Suprapubic skin (tissue), 4 donors: ENCODE measurements around the gene PRKAG2. TPM values are rescaled to one million over a fixed set of nuclear protein-coding genes. Genes with fewer than 3 reads are reported as not detected.

Experiments used
- DNase-seq, 2 donors: peaks; one replicate each; pipeline ENCODE4 v3.0.0-alpha.2; 2019; ENCODE audit warnings: low spot score in 2 of 2
- H3K27ac ChIP-seq: fragments of 200-600 bp; sonication (generic); one replicate; pipeline ENCODE4 v1.5.1; 2019
- H3K27me3 ChIP-seq: fragments of 200-600 bp; sonication (generic); one replicate; pipeline ENCODE4 v1.5.1; 2019
- H3K36me3 ChIP-seq: fragments of 200-600 bp; sonication (generic); one replicate; pipeline ENCODE4 v1.5.1; 2019
- H3K4me1 ChIP-seq: fragments of 200-600 bp; sonication (generic); one replicate; pipeline ENCODE4 v1.5.1; 2019
- H3K4me3 ChIP-seq: fragments of 200-600 bp; sonication (generic); one replicate; pipeline ENCODE4 v1.5.1; 2019; ENCODE audit warnings: mild to moderate bottlenecking
- H3K9me3 ChIP-seq: fragments of 200-600 bp; sonication (generic); one replicate; pipeline ENCODE4 v1.5.1; 2019
- EP300 ChIP-seq: sonication (generic); formaldehyde crosslinking; IDR thresholded peaks from one replicate; pipeline ENCODE4 v1.6.1; 2017; ENCODE audit warnings: antibody characterized with exemption
- POLR2A ChIP-seq, 2 donors: fragments of 450-650 bp; IDR thresholded peaks; one replicate each; pipeline ENCODE4 v1.6.1; 2017; ENCODE audit warnings: antibody characterized with exemption in 2 of 2, mild to moderate bottlenecking in 2 of 2, moderate library complexity in 2 of 2
- POLR2AphosphoS5 ChIP-seq, 3 donors: sonication (generic); formaldehyde crosslinking; IDR thresholded peaks; one replicate each; pipeline ENCODE4 v1.6.1; 2017; ENCODE audit warnings: antibody characterized with exemption in 3 of 3
- WGBS: methylation state at CpG from one replicate; pipeline ENCODE4 v1.1.5; 2018; 5-methylcytosine and 5-hydroxymethylcytosine counted together
- total RNA-seq, 4 donors: library from RNA; depleted of rRNA; stranded (reverse); fragments of >200 nt; gene quantifications; one replicate each; pipeline ENCODE4 v1.1.0, GENCODE V29; 2016
- TF ChIP-seq, protein P1 (sequence below), 2 donors: fragments of 200-600 bp in 1 of 2; fragments of 450-650 bp in 1 of 2; sonication (generic) in 1 of 2; IDR thresholded peaks; one replicate each; pipeline ENCODE4 v1.5.1; 2016 to 2019; ENCODE audit warnings: antibody characterized with exemption in 2 of 2, mild to moderate bottlenecking in 1 of 2, moderate library complexity in 1 of 2

Gene PRKAG2
- total RNA-seq, 4 donors from 2014 or later, result 16.5 to 40.0 (median 17.3) TPM

DNA sequence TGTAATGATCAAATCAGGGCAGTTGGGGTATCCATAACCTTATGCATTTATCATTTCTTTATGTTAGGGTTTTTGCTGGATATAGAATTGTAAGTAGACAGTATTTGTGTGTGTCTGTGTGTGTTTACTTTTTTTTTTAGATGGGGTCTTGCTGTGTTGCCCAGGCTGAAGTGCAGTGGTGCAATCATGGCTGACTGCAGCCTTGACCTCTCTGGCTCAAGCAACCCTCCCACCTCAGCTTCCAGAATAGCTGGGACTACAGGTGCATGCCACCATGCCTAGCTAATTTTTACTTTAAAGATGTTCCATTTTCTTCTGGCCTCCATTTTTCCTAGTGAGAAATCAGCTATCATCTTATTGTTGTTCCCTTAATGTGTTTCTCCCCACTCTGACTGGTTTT lies 347.1 kb downstream of the PRKAG2 start:
- no peaks in the 10 kb centered on the region for H3K36me3 ChIP-seq
- H3K9me3 ChIP-seq, result peaks cover 13% of the 10 kb centered on the region
- DNase-seq, result no peak
- no peak overlapping the region for H3K4me3 ChIP-seq
- H3K27me3 ChIP-seq, result no peaks in the 10 kb centered on the region
- no peaks in the 10 kb centered on the region for H3K4me1 ChIP-seq
- no peak overlapping the region for H3K27ac ChIP-seq
- TF ChIP-seq POLR2A (IDR thresholded peaks at IDR 0.05), result no peak
- TF ChIP-seq, protein P1, sequence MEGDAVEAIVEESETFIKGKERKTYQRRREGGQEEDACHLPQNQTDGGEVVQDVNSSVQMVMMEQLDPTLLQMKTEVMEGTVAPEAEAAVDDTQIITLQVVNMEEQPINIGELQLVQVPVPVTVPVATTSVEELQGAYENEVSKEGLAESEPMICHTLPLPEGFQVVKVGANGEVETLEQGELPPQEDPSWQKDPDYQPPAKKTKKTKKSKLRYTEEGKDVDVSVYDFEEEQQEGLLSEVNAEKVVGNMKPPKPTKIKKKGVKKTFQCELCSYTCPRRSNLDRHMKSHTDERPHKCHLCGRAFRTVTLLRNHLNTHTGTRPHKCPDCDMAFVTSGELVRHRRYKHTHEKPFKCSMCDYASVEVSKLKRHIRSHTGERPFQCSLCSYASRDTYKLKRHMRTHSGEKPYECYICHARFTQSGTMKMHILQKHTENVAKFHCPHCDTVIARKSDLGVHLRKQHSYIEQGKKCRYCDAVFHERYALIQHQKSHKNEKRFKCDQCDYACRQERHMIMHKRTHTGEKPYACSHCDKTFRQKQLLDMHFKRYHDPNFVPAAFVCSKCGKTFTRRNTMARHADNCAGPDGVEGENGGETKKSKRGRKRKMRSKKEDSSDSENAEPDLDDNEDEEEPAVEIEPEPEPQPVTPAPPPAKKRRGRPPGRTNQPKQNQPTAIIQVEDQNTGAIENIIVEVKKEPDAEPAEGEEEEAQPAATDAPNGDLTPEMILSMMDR (IDR thresholded peaks at IDR 0.05), result no peak
- no peak for TF ChIP-seq POLR2AphosphoS5 (IDR thresholded peaks at IDR 0.05)
- TF ChIP-seq EP300, result no peak

DNA sequence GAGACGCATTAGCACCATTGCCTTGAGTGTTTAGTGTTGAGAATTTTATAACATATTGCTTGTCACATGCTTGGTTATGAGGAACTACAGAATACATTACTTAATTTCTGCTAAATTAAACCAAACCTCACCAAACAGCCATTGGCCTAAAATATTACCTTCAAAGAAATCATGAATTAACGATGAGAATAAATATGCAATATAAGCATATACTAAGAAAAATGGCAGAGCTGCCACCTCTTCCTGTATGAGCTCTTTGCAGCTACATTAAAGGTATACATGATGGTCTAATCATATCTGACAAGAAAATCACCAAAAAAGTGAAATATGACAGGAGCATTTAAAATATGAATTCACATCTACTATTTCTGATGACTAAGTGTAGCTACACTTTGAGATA lies 352.1 kb downstream of the PRKAG2 start:
- peaks cover 11% of the 10 kb centered on the region for H3K4me1 ChIP-seq
- TF ChIP-seq POLR2A (IDR thresholded peaks at IDR 0.05) (no peak), POLR2AphosphoS5 (IDR thresholded peaks at IDR 0.05) (no peak), EP300 (no peak)
- TF ChIP-seq, protein P1 (IDR thresholded peaks at IDR 0.05), result no peak
- H3K27ac ChIP-seq, result no peak overlapping the region
- DNase-seq, result no peak
- no peaks in the 10 kb centered on the region for H3K36me3 ChIP-seq
- WGBS, result 91% methylated on average over 2 of the region's 2 CpGs
- no peaks in the 10 kb centered on the region for H3K27me3 ChIP-seq
- H3K4me3 ChIP-seq, result no peak overlapping the region
- H3K9me3 ChIP-seq, result peaks cover 4% of the 10 kb centered on the region

- WGBS, result 85% methylated on average over 7 of the region's 8 CpGs
- H3K9me3 ChIP-seq, result no peaks in the 10 kb centered on the region
- no peaks in the 10 kb centered on the region for H3K27me3 ChIP-seq
- peaks cover 11% of the 10 kb centered on the region for H3K4me1 ChIP-seq
- DNase-seq, result no peak
- H3K36me3 ChIP-seq, result no peaks in the 10 kb centered on the region
- H3K27ac ChIP-seq, result no peak overlapping the region
- TF ChIP-seq, protein P1 (IDR thresholded peaks at IDR 0.05), result no peak
- TF ChIP-seq EP300, result no peak
- TF ChIP-seq POLR2AphosphoS5 (IDR thresholded peaks at IDR 0.05), result no peak
- no peak for TF ChIP-seq POLR2A (IDR thresholded peaks at IDR 0.05)
- no peak overlapping the region for H3K4me3 ChIP-seq
These were observed 352.6 kb downstream of the PRKAG2 start for GRCh38 chr7:151524331-151524730.

DNA sequence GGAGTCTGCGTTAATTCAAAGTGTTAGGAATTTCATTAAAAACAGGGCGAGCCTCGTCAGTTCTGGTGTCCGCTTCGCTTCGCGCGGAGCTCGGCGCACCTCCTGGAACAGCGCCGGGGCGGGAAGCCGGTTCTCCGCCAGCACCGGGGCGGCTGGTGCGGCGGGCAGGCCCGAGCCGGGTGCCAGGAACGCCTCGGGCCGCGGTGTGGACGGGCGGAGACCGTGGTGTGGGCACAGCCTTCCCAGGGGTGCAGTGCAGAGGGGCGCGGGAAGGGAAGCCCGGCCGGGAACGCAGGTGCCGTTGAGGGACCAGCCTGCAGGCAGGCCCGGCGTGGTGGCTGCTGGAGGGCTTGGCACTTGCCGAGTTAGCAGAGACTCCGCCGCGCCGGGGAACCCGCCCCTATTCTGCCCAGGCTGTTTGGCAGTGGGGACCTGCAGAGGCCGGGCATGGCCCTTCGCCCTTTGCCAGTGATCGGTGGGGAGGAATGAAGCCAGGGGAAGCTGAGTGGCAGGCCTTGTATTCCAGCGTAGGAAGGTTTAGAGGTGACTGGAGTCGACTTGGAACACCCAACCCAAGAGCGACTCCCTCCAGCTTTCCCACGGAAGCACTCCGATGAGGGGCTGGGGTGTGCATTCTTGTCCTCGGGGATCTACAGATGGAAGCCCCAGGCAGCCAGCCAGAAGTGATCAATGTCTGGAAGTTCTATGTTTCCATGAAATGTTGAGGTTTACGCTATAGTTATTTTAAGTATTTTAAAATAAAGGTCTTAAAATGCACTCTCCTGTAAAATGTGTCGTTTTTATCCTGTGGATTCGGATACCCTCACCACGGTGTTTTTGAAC lies 356.3 kb downstream of the PRKAG2 start:
- 15% methylated on average over 22 of the region's 55 CpGs for WGBS
- DNase-seq, result peak; percentile 85 to 90
- H3K27ac ChIP-seq, result peak overlapping the region; percentile 98
- H3K9me3 ChIP-seq, result no peaks in the 10 kb centered on the region
- H3K36me3 ChIP-seq, result no peaks in the 10 kb centered on the region
- H3K27me3 ChIP-seq, result no peaks in the 10 kb centered on the region
- peaks cover 23% of the 10 kb centered on the region for H3K4me1 ChIP-seq
- H3K4me3 ChIP-seq, result peak overlapping the region; percentile 71
- no peak for TF ChIP-seq EP300
- TF ChIP-seq, protein P1 (IDR thresholded peaks at IDR 0.05), result no peak
- no peak for TF ChIP-seq POLR2A (IDR thresholded peaks at IDR 0.05)
- no peak for TF ChIP-seq POLR2AphosphoS5 (IDR thresholded peaks at IDR 0.05)

- WGBS, result 0% methylated on average over 20 of the region's 66 CpGs
- peak; percentile 20 for TF ChIP-seq EP300
- no peak for TF ChIP-seq POLR2A (IDR thresholded peaks at IDR 0.05)
- TF ChIP-seq, protein P1 (IDR thresholded peaks at IDR 0.05), result no peak
- TF ChIP-seq POLR2AphosphoS5 (IDR thresholded peaks at IDR 0.05), result peak in 2 of 3 donors; percentile 7 to 12
These were observed 357.0 kb downstream of the PRKAG2 start, which contains the start of gene RHEB for GRCh38 chr7:151519765-151520418. TSS of gene RHEB (minus strand) at chr7:151519895. CDS start at chr7:151519511, 384 bp downstream.

More at GRCh38 chr7:151519765-151520418, 357.0 kb downstream of the PRKAG2 start, which contains the start of gene RHEB:
- Histone ChIP-seq H3K4me1 (peaks cover 27% of the 10 kb centered on the region), H3K36me3 (no peaks in the 10 kb centered on the region), H3K27ac (peak within 1 kb of the TSS; percentile 98), H3K4me3 (peak within 1 kb of the TSS; percentile 71), H3K9me3 (no peaks in the 10 kb centered on the region), H3K27me3 (no peaks in the 10 kb centered on the region)
- peak; percentile 99 to 100 for DNase-seq
